Measurements from ENCODE around the gene NEDD8.

GRCh38 chr14:24238527-24239037 is 6.4 kb upstream of the NEDD8 start:
- TF ChIP-seq EZH2 (IDR thresholded peaks at IDR 0.05; ENCODE audit: borderline replicate concordance, low read depth, low read length, severe bottlenecking) = no peak
- TF ChIP-seq POLR2A (IDR thresholded peaks at IDR 0.05; ENCODE audit: low read depth, low read length) = peak; percentile 27
- TF ChIP-seq JUN (IDR thresholded peaks at IDR 0.05; ENCODE audit: borderline replicate concordance, insufficient read depth, insufficient read length, low read depth) = no peak
- TF ChIP-seq CTCF (IDR thresholded peaks at IDR 0.05; ENCODE audit: extremely low read depth in 1 of 2, insufficient read depth in 1 of 2, low read depth in 1 of 2, low read length in 2 of 2) = no peak
- no peak for TF ChIP-seq MYC (IDR thresholded peaks at IDR 0.05; ENCODE audit: low read depth, low read length)
- no peak for TF ChIP-seq FOS (IDR thresholded peaks at IDR 0.05; ENCODE audit: borderline replicate concordance, insufficient read depth, low read length)

Data from endothelial cell of umbilical vein (primary cell).